Right cardiac atrium (tissue), 5 donors: ENCODE results near the gene RGS5. TPM values are rescaled to one million over a fixed set of nuclear protein-coding genes. Genes with fewer than 3 reads are reported as not detected.

Experiments
- ATAC-seq, 2 donors: fragments of 200-7000 bp; cut with Tn5 transposase; one replicate each; pipeline versions ENCODE4 v1.8.0 to v1.9.1; 2020; ENCODE audit warnings: moderate library complexity in 2 of 2, mild to moderate bottlenecking in 1 of 2
- DNase-seq, 3 donors: peaks; one replicate each; pipeline ENCODE4 v3.0.0-alpha.2; 2020
- H3K27ac ChIP-seq: one replicate; pipeline ENCODE4 v1.5.1; 2013; ENCODE audit warnings: mild to moderate bottlenecking, low read length, control low read depth, moderate library complexity
- H3K27me3 ChIP-seq: one replicate; pipeline ENCODE4 v1.6.1; 2013; ENCODE audit not compliant: control insufficient read depth, insufficient read depth
- H3K4me1 ChIP-seq: one replicate; pipeline ENCODE4 v1.6.1; 2013; ENCODE audit warnings: low read length; ENCODE audit not compliant: control insufficient read depth, insufficient read depth
- H3K4me3 ChIP-seq: one replicate; pipeline ENCODE4 v1.5.1; 2013; ENCODE audit warnings: low read length, control low read depth
- H3K9me3 ChIP-seq: one replicate; pipeline ENCODE4 v1.6.1; 2013; ENCODE audit warnings: low read length; ENCODE audit not compliant: control insufficient read depth
- WGBS: extraction: QIAGEN DNeasy Blood & Tissue Kit; methylation state at CpG from one replicate; pipeline ENCODE4 v1.1.7; 2013; 5-methylcytosine and 5-hydroxymethylcytosine counted together
- intact Hi-C, 4 donors: fragments of 100-400 bp; cut with DNase I; formaldehyde crosslinking; loops; one replicate each; pipeline versions ENCODE4 v1.11.0 to v1.14.0; 2022 to 2023
- polyA plus RNA-seq: library from polyadenylated mRNA; stranded (reverse); fragments of 200-250 nt; gene quantifications from one replicate; pipeline ENCODE4 v1.2.3, GENCODE V29; 2013
- total RNA-seq, 4 donors: library from RNA; stranded (reverse); fragmentation: NEBNext Ultra II Directional; extraction: Animal tissue kit (Norgen Biotek cat#: 25700); gene quantifications; one replicate each; pipeline ENCODE4 v1.2.1, GENCODE V29; 2021
- donor health status: healthy with polysubstance abuse.
- donor health status: DM: no; HTN: yes; CAD: no.
- donor health status: DM: no; HTN: no; CAD: no.
- donor health status: DM: no; HTN: yes; CAD: no; lungs with severe emphysema.
- donor health status: DM: yes; HTN: yes; CAD: no.

Gene RGS5
- total and polyA plus RNA-seq, 5 donors = 60.4 to 188 (median 90.8) TPM

- Histone ChIP-seq H3K4me3 (no peak overlapping the region), H3K4me1 (no peaks in the 10 kb centered on the region), H3K9me3 (no peaks in the 10 kb centered on the region), H3K27ac (no peak overlapping the region), H3K27me3 (no peaks in the 10 kb centered on the region)
- intact Hi-C loops = no loop called here
- WGBS = 63% methylated on average over 1 of the region's 1 CpG
- ATAC-seq (no peak), DNase-seq (no peak)
Measured at GRCh38 chr1:163115887-163116286, 86.8 kb downstream of the RGS5 start.

DNA sequence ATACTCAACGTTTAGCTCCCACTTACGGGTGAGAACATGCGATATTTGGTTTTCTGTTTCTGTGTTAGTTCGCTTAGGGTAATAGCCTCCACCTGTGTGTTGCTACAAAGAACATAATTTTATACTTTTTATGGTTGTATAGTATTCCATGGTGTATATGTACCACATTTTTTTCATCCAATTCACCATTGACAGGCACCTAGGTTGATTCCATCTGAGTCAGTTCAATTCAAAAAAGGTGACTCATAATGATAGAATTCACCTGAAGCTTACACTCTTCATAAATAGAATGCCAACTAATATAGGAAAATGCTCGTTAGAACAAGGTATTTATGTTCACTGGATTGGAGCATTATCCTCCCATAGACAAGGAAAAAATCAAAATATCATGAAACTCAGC lies 95.1 kb downstream of the RGS5 start:
- WGBS = 94% methylated on average over 5 of the region's 5 CpGs
- H3K4me3 ChIP-seq = no peak overlapping the region
- intact Hi-C loops = no loop called here
- no peaks in the 10 kb centered on the region for H3K4me1 ChIP-seq
- no peak overlapping the region for H3K27ac ChIP-seq
- no peak for ATAC-seq
- no peak for DNase-seq
- H3K27me3 ChIP-seq = no peaks in the 10 kb centered on the region
- H3K9me3 ChIP-seq = no peaks in the 10 kb centered on the region

GRCh38 chr1:163106364-163106987 lies 96.2 kb downstream of the RGS5 start:
- H3K4me3 ChIP-seq = no peak overlapping the region
- no peaks in the 10 kb centered on the region for H3K27me3 ChIP-seq
- no peaks in the 10 kb centered on the region for H3K9me3 ChIP-seq
- no peaks in the 10 kb centered on the region for H3K4me1 ChIP-seq
- H3K27ac ChIP-seq = no peak overlapping the region
- 53% methylated on average over 2 of the region's 2 CpGs for WGBS
- ATAC-seq (no peak), DNase-seq (no peak)
- intact Hi-C loops = no loop called here

DNA sequence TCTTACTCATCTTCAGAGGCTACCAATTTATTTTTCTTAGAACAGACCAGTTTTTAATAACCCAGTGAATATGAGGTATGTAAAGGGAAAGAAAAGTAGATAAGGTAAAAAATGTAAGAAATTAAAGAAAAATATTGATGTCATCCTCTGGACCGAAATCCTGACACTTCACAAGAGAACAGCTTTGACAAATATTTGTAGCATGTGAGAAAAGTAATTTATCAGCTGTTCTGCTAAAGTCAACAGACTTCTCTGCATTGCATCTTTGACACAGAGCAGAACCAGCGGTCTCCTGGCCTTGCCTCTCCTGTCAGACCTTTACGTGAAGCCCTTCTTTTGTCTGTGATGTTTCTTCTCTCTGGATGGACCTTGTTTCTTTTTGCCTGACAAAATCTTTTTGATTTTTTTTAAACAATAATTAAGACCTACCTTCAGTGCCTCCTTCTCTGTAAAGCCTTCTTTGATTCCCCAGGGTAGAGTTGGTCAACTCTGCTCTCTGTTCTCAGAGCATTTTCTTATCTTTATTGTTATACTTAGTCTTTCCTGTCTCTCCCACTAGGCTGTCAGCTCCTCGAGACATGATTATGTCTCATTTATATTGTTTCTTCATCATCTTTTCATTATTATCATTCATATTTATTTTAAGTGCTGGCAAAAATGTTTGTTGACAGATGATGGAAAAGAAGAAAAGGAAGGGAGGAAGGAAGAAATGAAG lies 98.2 kb downstream of the RGS5 start:
- 48% methylated on average over 4 of the region's 4 CpGs for WGBS
- Histone ChIP-seq H3K4me3 (no peak overlapping the region), H3K27ac (no peak overlapping the region), H3K27me3 (no peaks in the 10 kb centered on the region), H3K9me3 (no peaks in the 10 kb centered on the region), H3K4me1 (no peaks in the 10 kb centered on the region)
- peak in 1 of 3 donors; percentile 30 for DNase-seq
- intact Hi-C loops = no loop called here
- ATAC-seq = peak in 1 of 2 donors; percentile 21

DNA sequence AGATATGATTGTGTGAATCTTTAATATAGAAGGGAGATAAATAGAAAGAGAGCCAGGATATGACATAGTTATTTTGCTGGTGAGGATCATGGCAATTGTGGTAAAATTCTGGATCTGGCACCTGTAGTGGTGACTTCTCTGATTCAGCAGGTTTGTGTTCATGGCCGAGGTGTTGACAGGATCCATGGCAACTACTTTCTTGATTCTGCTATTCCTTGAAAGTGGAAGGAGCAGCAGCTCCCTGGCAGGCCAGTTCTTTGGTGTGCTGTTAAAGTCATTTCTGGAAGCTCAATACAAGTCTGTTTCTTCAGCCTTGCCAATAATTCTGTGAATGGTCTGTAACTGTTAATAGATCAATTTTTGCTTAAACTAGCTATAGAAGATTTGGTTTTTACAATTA lies 100.1 kb downstream of the RGS5 start:
- no peak overlapping the region for H3K27ac ChIP-seq

DNA sequence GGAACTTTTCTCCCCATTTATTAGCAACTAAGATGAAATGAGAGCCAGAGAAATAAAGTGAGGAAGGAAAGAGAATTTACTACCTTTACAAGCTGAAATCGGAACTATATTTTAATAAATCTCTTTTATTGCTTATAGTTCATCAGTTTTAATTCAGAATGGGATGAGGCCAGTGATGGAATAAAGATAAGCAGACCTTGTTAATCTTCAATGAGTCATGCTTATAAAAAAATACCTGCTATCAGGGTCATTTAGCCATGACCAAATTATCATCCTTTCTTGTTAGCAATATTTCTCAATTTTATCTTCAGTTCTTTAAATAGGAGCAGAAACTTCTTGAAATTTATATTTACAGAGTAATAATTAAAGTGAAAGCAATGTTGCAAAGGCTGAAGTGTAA lies 107.5 kb downstream of the RGS5 start:
- no peak overlapping the region for H3K27ac ChIP-seq
- intact Hi-C loops = no loop called here
- H3K27me3 ChIP-seq = no peaks in the 10 kb centered on the region
- 95% methylated on average over 1 of the region's 1 CpG for WGBS
- ATAC-seq = no peak
- DNase-seq = no peak
- H3K4me1 ChIP-seq = no peaks in the 10 kb centered on the region
- no peaks in the 10 kb centered on the region for H3K9me3 ChIP-seq
- no peak overlapping the region for H3K4me3 ChIP-seq

More for the DNA sequence above, 100.1 kb downstream of the RGS5 start:
- Histone ChIP-seq H3K4me1 (no peaks in the 10 kb centered on the region), H3K27me3 (no peaks in the 10 kb centered on the region), H3K9me3 (no peaks in the 10 kb centered on the region), H3K4me3 (no peak overlapping the region)
- ATAC-seq (no peak), DNase-seq (no peak)
- intact Hi-C loops = no loop called here
- 69% methylated on average over 1 of the region's 1 CpG for WGBS

- 62% methylated on average over 2 of the region's 2 CpGs for WGBS
- ATAC-seq (no peak), DNase-seq (no peak)
- Histone ChIP-seq H3K4me1 (no peaks in the 10 kb centered on the region), H3K9me3 (no peaks in the 10 kb centered on the region), H3K27me3 (no peaks in the 10 kb centered on the region), H3K4me3 (no peak overlapping the region), H3K27ac (no peak overlapping the region)
- intact Hi-C loops = no loop called here
Measured at GRCh38 chr1:163094589-163094988, 108.1 kb downstream of the RGS5 start.

GRCh38 chr1:163094182-163094581 lies 108.5 kb downstream of the RGS5 start:
- Histone ChIP-seq H3K27me3 (no peaks in the 10 kb centered on the region), H3K4me1 (no peaks in the 10 kb centered on the region), H3K4me3 (no peak overlapping the region), H3K9me3 (no peaks in the 10 kb centered on the region), H3K27ac (no peak overlapping the region)
- ATAC-seq (no peak), DNase-seq (no peak)
- 57% methylated on average over 4 of the region's 4 CpGs for WGBS
- intact Hi-C loops = no loop called here

DNA sequence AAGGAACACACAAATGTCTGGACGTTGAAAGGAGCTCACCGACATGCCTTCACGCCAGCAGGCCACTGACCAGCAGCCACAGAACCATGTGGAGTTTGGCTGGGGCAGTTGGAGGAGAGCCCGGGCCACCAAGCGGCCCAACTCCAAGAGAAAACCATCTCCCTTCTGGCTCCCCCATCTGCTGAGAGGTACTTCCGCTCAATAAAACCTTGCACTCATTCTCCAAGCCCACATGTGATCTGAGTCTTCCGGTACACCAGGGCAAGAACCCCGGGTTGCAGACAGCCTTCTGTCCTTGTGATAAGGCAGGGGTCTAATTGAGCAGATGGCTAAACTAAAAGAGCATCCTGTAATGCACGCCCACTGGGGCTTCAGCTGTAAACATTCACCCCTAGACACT lies 109.1 kb downstream of the RGS5 start:
- 88% methylated on average over 9 of the region's 9 CpGs for WGBS
- Histone ChIP-seq H3K27ac (no peak overlapping the region), H3K4me1 (no peaks in the 10 kb centered on the region), H3K4me3 (no peak overlapping the region), H3K9me3 (no peaks in the 10 kb centered on the region), H3K27me3 (no peaks in the 10 kb centered on the region)
- intact Hi-C loops = no loop called here
- no peak for ATAC-seq
- DNase-seq = no peak

DNA sequence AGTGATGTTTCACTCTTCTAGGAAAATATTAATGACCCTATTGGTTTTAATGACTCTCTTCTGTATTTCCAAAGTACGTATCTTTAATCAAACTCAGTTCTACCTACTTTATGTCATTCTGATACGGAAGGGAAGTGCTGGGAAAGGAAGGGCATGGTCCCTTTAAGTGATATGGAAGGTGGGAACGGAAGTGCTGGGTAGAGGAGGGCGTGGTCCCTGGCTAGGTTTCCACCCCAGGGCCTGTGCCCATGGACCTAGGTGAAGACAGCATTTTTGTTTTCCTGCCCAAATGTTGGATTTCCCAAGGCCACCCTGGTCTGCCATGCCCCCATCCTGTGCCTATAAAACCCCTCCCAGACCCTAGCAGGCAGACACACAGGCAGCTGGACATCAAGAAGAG lies 109.5 kb downstream of the RGS5 start:
- Histone ChIP-seq H3K27me3 (no peaks in the 10 kb centered on the region), H3K4me3 (no peak overlapping the region), H3K9me3 (no peaks in the 10 kb centered on the region), H3K4me1 (no peaks in the 10 kb centered on the region), H3K27ac (no peak overlapping the region)
- DNase-seq (no peak), ATAC-seq (no peak)
- 78% methylated on average over 4 of the region's 4 CpGs for WGBS
- intact Hi-C loops = no loop called here
